ENCODE measurements around the gene LRP2.

LRP2 gene

GRCh38 chr2:169303579-169304305, 58.6 kb downstream of the LRP2 start:
- H3K27ac Mint-ChIP-seq = no peak overlapping the region
- DNase-seq (no peak), ATAC-seq (replicated peaks) (no peak)
- H3K27me3 Mint-ChIP-seq = peaks cover 6 to 15% of the 10 kb centered on the region in 2 donors
- no peaks in the 10 kb centered on the region for H3K36me3 Mint-ChIP-seq (ENCODE audit: insufficient read depth)
- no peak overlapping the region for H3K4me3 Mint-ChIP-seq
- H3K9me3 Mint-ChIP-seq = peaks cover 0 to 2% of the 10 kb centered on the region in 2 donors
- H3K4me1 Mint-ChIP-seq (ENCODE audit: low read depth in 2 of 2) = no peaks in the 10 kb centered on the region

- Mint-ChIP-seq H3K36me3 (ENCODE audit: insufficient read depth) (no peaks in the 10 kb centered on the region), H3K4me1 (ENCODE audit: low read depth in 2 of 2) (no peaks in the 10 kb centered on the region), H3K9me3 (peaks cover 0 to 2% of the 10 kb centered on the region in 2 donors), H3K27ac (no peak overlapping the region), H3K4me3 (no peak overlapping the region), H3K27me3 (peaks cover 19 to 27% of the 10 kb centered on the region in 2 donors)
- DNase-seq = no peak
- ATAC-seq (replicated peaks) = no peak
Observed at GRCh38 chr2:169302364-169302763, 60.0 kb downstream of the LRP2 start.

GRCh38 chr2:169301596-169302335, 60.6 kb downstream of the LRP2 start:
- no peak for ATAC-seq (replicated peaks)
- Mint-ChIP-seq H3K27ac (no peak overlapping the region), H3K4me3 (no peak overlapping the region), H3K27me3 (peaks cover 25 to 33% of the 10 kb centered on the region in 2 donors), H3K4me1 (ENCODE audit: low read depth in 2 of 2) (no peaks in the 10 kb centered on the region), H3K36me3 (ENCODE audit: insufficient read depth) (no peaks in the 10 kb centered on the region), H3K9me3 (peaks cover 0 to 2% of the 10 kb centered on the region in 2 donors)
- no peak for DNase-seq

GRCh38 chr2:169300636-169301530, 61.5 kb downstream of the LRP2 start:
- Mint-ChIP-seq H3K36me3 (ENCODE audit: insufficient read depth) (no peaks in the 10 kb centered on the region), H3K27ac (no peak overlapping the region), H3K4me1 (ENCODE audit: low read depth in 2 of 2) (no peaks in the 10 kb centered on the region), H3K4me3 (no peak overlapping the region), H3K27me3 (peaks cover 26 to 38% of the 10 kb centered on the region in 2 donors), H3K9me3 (peaks cover 0 to 2% of the 10 kb centered on the region in 2 donors)
- ATAC-seq (replicated peaks) (no peak), DNase-seq (no peak)

- Mint-ChIP-seq H3K4me3 (no peak overlapping the region), H3K27ac (no peak overlapping the region), H3K4me1 (ENCODE audit: low read depth in 2 of 2) (no peaks in the 10 kb centered on the region), H3K36me3 (ENCODE audit: insufficient read depth) (no peaks in the 10 kb centered on the region), H3K27me3 (peaks cover 34 to 52% of the 10 kb centered on the region in 2 donors), H3K9me3 (no peaks in the 10 kb centered on the region)
- no peak for DNase-seq
- no peak for ATAC-seq (replicated peaks)
Observed at GRCh38 chr2:169298007-169298406, 64.3 kb downstream of the LRP2 start.

- Mint-ChIP-seq H3K27ac (no peak overlapping the region), H3K4me3 (no peak overlapping the region), H3K36me3 (ENCODE audit: insufficient read depth) (no peaks in the 10 kb centered on the region), H3K4me1 (ENCODE audit: low read depth in 2 of 2) (no peaks in the 10 kb centered on the region), H3K27me3 (peaks cover 34 to 37% of the 10 kb centered on the region in 2 donors), H3K9me3 (no peaks in the 10 kb centered on the region)
- DNase-seq (no peak), ATAC-seq (replicated peaks) (no peak)
Observed at GRCh38 chr2:169294001-169294675, 68.2 kb downstream of the LRP2 start.

- ATAC-seq (replicated peaks) (no peak), DNase-seq (no peak)
- no peaks in the 10 kb centered on the region for H3K4me1 Mint-ChIP-seq (ENCODE audit: low read depth in 2 of 2)
- no peak overlapping the region for H3K27ac Mint-ChIP-seq
- no peak overlapping the region for H3K4me3 Mint-ChIP-seq
- no peaks in the 10 kb centered on the region for H3K36me3 Mint-ChIP-seq (ENCODE audit: insufficient read depth)
- no peaks in the 10 kb centered on the region for H3K9me3 Mint-ChIP-seq
- peaks cover 15 to 17% of the 10 kb centered on the region in 2 donors for H3K27me3 Mint-ChIP-seq
Observed at GRCh38 chr2:169291517-169291916, 70.8 kb downstream of the LRP2 start.

- no peak overlapping the region for H3K4me3 Mint-ChIP-seq
- ATAC-seq (replicated peaks) = no peak
- no peaks in the 10 kb centered on the region for H3K4me1 Mint-ChIP-seq (ENCODE audit: low read depth in 2 of 2)
- H3K9me3 Mint-ChIP-seq = no peaks in the 10 kb centered on the region
- H3K36me3 Mint-ChIP-seq (ENCODE audit: insufficient read depth) = no peaks in the 10 kb centered on the region
- no peak for DNase-seq
- H3K27me3 Mint-ChIP-seq = peaks cover 14 to 20% of the 10 kb centered on the region in 2 donors
- H3K27ac Mint-ChIP-seq = no peak overlapping the region
Observed at GRCh38 chr2:169290433-169290832, 71.9 kb downstream of the LRP2 start.

GRCh38 chr2:169287666-169288065, 74.7 kb downstream of the LRP2 start:
- H3K9me3 Mint-ChIP-seq = no peaks in the 10 kb centered on the region
- no peaks in the 10 kb centered on the region for H3K4me1 Mint-ChIP-seq (ENCODE audit: low read depth in 2 of 2)
- peaks cover 10 to 22% of the 10 kb centered on the region in 2 donors for H3K27me3 Mint-ChIP-seq
- H3K27ac Mint-ChIP-seq = no peak overlapping the region
- H3K36me3 Mint-ChIP-seq (ENCODE audit: insufficient read depth) = peaks cover 3% of the 10 kb centered on the region
- H3K4me3 Mint-ChIP-seq = no peak overlapping the region
- no peak for ATAC-seq (replicated peaks)
- no peak for DNase-seq

- H3K36me3 Mint-ChIP-seq (ENCODE audit: insufficient read depth) = peaks cover 3% of the 10 kb centered on the region
- H3K4me3 Mint-ChIP-seq = no peak overlapping the region
- no peak for ATAC-seq (replicated peaks)
- H3K4me1 Mint-ChIP-seq (ENCODE audit: low read depth in 2 of 2) = no peaks in the 10 kb centered on the region
- H3K9me3 Mint-ChIP-seq = no peaks in the 10 kb centered on the region
- H3K27ac Mint-ChIP-seq = no peak overlapping the region
- peaks cover 10 to 17% of the 10 kb centered on the region in 2 donors for H3K27me3 Mint-ChIP-seq
- DNase-seq = no peak
Observed at GRCh38 chr2:169286624-169287231, 75.6 kb downstream of the LRP2 start.

GRCh38 chr2:169285531-169286235, 76.7 kb downstream of the LRP2 start:
- Mint-ChIP-seq H3K4me1 (ENCODE audit: low read depth in 2 of 2) (no peaks in the 10 kb centered on the region), H3K27me3 (peaks cover 15 to 17% of the 10 kb centered on the region in 2 donors), H3K27ac (no peak overlapping the region), H3K4me3 (no peak overlapping the region), H3K9me3 (no peaks in the 10 kb centered on the region), H3K36me3 (ENCODE audit: insufficient read depth) (peaks cover 3% of the 10 kb centered on the region)
- ATAC-seq (replicated peaks) = no peak
- DNase-seq = no peak

- peaks cover 10 to 21% of the 10 kb centered on the region in 2 donors for H3K27me3 Mint-ChIP-seq
- H3K4me1 Mint-ChIP-seq (ENCODE audit: low read depth in 2 of 2) = no peaks in the 10 kb centered on the region
- H3K27ac Mint-ChIP-seq = no peak overlapping the region
- no peaks in the 10 kb centered on the region for H3K9me3 Mint-ChIP-seq
- DNase-seq = no peak
- H3K4me3 Mint-ChIP-seq = no peak overlapping the region
- H3K36me3 Mint-ChIP-seq (ENCODE audit: insufficient read depth) = peaks cover 3% of the 10 kb centered on the region
- no peak for ATAC-seq (replicated peaks)
Observed at GRCh38 chr2:169280502-169280901, 81.8 kb downstream of the LRP2 start.

All from effector memory CD8-positive, alpha-beta T cell (primary cell).